ENCODE data around the gene GNB5.

Gene GNB5

DNA sequence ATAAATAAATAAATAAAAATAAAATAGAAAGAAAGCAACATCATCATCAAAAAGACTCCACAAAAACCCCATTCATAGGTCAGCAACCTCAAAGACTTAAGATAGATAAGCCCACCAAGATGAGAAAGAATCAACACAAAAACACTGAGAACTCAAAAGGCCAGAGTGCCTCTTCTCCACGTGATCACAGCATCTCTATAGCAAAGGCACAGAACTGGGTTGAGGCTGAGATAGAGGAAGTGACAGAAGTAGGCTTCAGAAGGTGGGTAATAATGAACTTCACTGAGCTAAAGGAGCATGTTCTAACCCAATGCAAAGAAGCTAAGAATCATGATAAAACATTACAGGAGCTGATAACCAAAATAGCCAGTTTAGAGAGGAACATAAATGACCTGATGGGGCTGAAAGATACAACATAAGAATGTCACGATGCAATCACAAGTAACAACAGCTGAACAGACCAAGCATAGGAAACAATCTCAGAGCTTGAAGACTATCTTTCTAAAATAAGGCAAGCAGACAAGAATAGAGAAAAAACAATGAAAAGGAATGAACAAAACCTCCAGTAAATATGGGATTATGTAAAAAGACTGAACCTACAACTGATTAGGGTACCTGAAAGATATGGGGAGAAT, 26.4 kb downstream of the GNB5 start:
- DNase-seq = no peak

DNA sequence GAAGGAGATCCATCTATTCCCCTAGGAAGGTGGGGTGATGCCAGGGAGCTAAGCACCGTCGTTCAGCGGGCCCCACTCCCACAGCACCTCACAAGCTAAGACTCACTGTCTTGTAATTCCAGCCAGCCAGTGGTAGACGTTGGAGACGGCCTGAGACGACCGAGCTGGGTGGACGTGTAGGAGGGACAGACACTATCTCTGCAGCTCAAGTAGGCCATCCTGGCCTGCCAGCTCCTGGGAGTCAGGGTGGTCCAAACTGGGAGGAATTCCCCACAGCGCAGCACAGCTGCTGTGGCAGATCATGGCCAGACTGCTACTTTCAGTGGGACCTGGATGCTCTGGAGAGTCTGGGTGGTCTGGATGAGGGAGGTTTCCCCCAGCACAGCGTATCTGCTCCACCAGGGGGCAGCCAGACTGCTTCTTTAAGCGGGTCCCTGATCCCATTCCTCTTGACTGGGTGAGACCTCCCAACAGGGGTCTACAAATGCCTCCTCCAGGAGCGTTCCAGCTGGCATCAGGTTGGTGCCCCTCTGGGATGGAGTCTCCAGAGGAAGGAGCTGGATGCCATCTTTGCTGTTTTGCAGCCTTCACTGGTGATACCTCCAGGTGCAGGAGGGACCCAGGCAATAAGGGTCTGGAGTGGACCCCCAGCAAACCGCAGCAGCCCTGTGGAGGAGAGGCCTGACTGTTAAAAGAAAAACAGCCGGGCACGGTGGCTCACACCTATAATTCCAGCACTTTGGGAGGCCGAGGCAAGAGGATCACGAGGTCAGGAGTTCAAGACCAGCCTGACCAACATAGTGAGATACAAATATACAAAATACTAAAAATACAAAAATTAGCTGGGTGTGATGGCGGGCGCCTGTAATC, 27.6 kb downstream of the GNB5 start:
- no peak for DNase-seq

DNA sequence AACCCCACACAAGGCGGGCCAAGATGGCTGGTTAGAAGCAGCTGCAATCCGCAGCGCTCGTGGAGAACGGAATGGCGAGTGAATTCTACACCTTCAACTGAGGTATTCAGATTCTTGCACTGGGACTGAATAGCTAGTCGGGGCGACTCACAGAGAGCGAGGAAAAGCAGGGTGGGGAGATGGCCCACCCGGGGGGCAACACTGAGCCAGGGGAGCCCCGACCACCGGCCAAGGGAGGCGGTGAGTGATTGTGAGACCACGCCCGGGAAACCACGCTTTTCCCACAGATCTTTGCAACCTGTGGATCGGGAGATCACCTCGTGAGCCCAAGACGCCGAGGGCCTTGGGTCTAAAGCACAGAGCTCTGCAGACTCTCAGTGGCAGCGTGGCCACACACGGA, 28.3 kb downstream of the GNB5 start:
- no peak for DNase-seq

DNA sequence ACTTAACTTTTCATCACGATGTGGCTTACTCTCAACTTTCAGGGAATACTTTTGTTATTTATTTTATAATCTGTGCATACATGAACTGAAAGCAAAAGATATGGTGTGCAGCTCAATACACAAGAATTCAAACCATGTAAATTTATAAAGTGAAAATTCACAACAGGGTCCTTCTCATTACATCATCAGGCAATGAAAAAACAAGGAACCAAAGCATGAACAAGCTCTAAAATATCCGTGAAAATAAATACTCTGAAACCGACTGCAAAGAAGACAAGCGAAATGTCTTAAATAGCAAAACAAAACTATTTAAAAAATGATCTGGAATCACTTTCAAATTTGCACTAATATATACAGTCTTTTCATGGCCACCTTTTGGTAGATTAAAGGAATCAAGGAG, 28.9 kb downstream of the GNB5 start:
- DNase-seq = no peak

DNA sequence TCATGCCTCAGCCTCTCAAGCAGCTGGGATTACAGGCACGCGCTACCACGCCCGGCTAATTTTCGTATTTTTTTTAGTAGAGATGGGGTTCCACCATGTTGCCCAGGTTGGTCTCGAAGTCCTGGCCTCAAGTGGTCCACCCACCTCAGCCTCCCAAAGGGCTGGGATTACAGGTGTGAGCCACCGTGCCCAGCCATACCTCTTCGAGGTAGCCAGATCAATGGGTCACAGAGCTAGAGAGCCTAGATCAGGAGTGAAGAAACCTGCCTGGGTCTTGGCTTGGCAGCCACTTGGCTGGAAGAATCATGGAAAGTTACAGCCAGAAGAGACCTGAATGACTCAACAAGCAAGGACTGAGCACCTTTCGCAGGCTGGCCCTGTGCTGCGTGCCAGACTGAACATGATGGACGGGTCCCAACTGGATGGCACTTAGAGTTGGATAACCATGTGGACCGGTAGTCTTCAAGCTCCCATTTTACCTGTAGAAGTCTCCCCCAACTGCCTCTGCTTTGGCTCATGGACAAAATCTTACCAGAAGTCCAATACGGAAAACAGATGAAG, 29.7 kb downstream of the GNB5 start:
- no peak for DNase-seq

DNA sequence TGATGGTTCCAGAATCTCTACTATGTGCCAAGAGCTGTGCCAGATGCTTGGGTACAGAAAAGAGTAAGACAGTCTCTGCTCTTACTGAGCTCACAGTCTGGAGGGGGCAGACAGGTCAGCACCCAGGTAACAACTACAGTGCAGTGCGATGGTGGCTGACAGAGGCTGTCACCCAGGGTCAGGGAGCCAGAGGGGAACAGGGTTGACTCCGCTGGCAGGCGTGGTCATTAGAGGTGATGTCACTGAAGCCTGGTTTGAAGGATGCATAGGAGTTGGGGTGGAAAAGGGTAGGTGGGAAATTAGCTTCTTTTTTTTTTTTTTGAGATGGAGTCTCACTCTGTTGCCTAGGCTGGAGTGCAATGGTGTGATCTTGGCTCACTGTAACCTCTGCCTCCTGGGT, 31.5 kb downstream of the GNB5 start:
- DNase-seq = no peak

DNA sequence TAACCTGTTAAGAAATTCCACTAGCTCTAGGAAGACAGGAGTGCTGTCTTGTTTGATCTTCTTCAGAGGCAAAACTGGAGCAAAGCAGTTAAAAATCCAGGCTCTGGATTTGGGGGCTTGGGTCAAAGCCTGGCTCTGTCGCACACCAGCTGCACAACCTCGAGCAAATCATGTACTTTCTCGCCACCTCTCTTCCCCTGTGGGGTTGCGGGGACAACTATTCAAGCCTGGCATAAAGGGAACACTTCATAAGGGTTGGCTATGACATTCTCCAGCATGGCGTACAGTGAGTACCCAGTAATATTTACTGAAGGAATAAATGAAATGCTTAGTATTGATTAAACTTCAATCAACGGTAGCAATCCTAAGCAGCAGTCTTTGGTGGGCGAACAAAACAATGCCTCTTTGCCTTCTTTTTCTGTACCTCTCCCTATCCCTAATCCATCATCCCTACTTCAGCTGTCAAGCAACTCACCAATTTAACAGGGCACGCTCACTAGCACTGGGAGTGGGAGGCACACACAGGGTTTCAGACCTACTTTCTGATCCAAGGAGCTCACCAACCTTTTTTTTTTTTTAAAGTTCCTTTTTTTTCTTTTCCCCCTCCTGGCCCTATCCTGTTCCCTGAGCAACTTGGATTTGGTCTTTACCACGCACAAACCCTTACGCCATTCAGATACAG, 33.0 kb downstream of the GNB5 start:
- no peak for DNase-seq

DNA sequence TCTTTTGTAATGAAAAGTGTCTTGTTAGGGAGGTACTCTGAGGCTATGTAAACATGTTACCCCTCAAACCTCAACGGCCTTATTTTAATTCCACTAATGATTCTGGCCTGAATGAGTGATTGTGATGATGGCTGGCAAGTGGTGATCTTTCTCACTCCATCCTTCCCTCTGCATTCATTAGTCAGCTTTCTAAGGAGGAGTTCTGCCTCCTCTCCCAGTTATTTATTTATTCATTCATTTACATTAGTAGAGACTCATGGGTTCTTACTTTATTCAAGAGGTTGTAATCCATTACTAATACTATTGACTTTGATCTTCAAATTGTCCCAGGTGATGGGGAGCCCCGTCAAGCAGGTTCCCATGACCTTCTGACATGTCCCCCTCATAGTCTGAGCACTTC, 35.3 kb downstream of the GNB5 start:
- no peak for DNase-seq

DNA sequence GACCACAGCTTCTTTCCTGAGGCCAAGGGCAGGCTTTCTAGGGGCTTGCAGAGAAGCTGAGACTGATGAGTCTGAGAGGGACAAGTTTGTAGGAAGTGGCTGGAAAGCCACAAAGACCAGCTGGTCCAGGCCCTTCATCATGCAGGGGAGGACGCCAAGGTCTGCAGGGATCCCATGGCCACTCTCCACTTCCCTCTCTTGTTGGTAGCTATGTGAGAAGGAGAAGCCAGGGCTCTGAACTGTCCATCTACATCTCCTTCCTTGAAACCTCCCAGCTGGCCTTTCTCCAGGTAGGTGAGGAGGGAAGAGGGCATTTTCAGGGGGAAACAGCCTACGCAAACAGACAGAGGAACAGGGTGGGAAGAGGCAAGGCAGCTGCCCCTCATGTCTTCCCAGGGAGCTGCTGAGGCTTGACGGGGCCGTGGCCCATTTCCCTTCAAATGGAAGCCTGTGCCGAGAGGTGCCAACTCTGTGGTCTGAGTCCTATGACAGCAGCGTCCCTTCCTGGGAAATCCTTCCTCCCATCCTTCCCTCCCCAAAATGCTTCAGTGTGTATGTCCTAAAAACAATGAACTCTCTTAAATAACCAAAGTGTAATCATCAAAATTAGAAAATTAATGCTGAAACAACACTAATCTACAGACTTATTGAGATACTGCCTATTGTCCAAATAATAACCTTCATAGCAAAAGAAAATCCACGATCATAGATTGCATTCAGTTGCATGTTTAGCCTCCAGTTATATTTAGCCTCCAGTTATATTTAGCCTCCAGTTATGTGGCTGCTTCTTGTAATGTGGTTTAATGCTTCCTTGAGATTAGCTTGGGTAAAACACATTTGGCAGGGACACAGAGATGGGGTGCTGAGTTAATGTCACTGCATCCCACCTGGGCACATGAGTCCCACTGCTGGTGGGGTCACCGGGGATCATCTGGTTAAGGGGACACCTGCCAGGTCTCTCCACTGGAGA, 36.0 kb downstream of the GNB5 start:
- no peak for DNase-seq

DNA sequence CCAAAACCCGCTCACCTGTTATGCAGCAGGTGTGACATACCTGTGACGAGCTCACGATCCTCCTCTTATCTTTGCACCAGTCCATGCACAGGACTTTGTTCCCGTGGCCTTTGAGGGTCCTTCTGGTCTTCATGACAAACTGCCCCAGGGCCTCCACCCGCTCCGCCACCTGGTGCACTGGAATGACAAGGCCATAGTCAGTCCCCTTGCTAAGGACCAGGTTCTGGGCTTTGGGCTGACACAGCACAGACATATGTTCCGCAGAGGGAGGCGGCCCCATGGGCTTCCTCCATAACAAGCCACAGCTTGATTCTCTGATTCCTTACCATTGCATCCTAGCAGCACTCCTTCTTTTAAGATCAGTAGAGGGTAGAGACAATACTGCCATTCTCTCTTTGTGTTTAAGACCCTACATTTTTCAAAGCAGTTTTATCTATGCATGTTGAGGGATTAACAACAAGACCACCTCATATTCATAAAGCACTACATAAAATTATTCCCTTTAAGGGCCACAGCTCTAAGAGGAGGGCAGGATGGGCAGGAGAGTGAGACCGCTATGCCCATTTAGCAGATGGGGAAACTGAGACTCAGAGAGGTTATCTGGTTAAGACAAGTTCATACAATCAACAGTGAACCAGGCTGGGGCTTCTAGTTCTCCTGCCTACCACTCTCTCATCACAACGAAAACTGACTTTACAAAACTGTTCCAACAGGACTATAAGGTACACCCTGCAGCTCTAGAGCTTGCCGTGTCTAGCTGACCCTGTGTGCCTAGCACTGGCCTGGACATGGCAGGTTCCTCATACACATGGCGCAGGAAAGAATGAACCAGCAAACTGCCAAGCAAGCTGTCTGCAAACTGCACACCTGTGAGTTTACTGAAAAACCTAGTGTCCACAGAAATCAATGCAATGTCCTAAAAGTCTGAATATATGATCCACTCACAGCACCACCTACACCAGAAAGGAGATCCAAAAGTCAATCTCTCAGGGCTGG, 37.0 kb downstream of the GNB5 start:
- no peak for DNase-seq

DNA sequence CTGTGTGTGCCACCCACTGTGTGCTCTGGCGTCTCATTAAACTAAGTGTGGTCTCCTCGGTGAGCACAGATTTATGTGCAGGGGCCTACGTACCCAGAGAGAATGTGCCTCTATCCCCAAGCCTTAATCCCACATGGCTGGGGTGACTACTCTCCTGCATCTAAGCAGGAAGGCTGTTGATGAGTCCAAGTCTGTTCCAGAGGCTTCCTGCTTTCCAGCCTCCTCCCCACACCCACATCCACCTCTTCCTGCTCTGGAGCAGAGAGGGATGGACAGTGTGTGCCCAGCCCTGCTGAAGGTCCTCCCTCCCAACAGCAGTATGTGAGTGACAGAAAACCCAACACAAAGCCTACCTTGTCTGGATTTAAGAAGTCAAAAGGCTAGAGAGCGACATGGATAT, 39.8 kb downstream of the GNB5 start:
- no peak for DNase-seq

DNA sequence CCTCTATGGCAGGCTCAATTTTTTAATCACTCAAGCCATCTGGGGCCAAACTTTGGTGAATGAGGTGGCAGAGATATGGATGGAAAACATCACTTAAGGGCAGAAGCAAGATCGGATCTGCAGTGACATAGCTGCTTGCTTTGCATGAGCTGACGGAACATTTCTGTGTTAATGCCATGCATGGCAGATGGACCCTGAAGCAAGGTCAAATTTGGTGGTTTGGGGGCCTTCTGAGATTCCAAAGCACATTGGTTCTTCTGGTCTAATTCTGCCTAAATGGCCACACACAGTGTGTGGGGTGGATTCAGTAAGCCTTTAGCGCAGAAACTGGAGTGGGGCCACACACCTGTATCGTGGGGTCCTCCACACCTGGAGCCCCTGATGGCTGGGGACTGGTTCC, 40.3 kb downstream of the GNB5 start:
- DNase-seq = no peak

DNA sequence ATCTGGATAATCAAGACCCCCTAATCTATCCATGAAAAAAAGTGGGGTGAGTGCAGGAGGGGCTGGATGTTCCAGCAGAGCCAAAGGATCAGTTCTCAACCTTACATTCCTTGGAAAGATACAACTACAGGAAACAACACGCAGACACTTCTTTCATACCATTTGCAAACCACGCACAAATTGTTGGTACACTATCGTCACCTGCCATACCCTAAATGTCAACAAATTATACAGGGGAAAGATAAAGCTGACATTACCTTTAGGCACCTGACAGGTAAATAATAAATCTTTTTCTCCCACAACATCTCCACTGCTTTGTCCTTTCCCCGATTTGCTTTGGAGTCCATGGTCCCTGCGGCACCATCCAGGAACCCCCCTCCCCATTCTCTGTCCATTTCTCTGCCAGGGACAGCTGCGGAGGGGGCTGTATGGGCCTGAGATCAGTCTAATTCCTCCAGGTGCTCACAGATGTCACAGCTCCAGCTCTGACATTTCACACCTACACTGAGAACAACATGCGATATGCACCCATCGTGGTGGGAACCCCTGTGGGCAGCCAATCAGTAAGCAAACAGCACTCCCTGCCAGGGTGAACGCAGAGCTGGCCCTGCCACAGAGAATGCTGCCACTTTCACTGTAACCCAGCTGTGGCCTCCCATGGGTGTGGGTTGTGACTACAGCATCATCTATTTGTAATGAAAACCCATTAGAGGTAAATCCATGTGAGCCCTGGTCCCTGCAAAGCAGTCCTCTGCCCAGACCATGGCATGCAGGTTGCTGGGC, 41.0 kb downstream of the GNB5 start:
- DNase-seq = no peak

DNA sequence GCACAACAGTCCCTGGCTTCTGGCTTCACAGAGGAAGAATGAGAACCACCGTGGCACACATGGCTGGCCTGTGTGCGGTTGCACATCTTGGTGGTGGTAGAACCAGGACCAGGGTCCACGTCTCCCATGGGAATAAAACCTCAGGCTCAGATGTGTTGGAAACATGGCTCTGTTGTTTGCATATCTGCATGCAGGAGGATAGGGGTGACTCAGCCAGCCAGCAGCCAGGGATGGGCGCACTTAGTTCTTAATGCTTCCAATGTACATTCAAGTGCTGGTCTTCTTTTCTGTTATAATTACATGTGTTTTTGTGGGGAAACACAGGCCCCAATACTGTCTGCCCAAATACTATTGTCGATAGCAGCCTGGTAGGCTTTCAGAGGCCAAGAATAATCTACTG, 42.8 kb downstream of the GNB5 start:
- no peak for DNase-seq

DNA sequence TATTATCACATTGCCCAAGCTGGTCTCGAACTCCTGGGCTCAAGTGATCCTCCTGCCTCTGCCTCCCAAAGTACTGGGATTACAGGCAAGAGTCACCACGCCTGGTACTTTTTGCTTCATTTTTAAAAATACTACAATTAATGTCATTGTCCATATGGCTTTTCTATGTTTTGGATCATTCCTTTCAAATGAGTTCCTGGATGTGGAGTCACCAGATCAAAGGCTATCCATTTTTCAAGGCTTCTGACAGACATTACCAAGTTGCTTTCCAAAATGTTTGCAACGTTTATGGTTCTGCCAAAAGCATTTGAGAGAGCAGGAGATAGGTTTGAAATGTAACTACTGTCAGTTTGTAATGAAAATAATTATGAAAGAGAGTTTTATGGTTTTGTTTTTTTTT, 44.4 kb downstream of the GNB5 start:
- DNase-seq = no peak

DNA sequence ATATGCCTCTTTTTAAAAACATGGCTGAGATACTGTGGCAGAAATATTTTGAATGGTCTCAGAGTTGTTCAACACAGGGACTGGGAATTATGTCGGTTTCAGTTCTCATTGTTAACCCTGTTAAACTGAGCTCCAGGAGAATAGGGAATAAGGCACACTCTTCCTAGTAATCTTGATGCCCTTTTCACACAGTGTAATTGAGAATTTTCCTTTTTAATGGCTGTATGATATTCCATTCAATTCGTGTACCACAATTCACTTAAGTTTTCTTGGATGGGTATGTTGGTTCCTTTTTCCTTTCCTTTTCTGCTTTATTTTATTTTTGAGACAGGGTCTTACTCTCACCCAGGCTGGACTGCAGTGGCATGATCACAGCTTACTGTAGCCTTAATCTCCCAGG, 44.9 kb downstream of the GNB5 start:
- DNase-seq = no peak

DNA sequence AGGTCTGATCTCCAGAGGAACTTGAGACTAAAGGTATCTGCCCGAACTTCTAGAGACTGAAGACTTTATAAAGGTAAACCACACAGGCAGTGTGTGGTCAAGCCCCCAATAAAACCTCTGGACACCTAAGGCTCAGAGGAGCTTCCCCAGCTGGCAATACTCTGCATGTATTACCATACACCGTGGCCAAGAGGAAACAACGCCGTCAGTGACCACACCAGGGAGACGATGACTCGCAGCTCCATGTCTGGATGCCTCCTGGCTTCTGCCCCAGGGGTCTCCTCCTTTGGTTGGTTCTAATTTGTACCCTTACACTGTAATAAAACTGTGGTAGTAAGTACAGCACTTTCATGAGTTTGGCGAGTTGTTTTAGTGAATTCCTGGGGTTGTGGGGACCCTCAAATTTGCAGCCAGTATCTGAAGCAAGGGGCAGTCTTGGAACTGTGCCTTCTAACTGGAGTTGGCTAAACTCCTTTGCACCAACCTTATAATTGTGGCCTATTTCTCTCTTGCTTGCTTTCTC, 46.5 kb downstream of the GNB5 start:
- DNase-seq = no peak

DNA sequence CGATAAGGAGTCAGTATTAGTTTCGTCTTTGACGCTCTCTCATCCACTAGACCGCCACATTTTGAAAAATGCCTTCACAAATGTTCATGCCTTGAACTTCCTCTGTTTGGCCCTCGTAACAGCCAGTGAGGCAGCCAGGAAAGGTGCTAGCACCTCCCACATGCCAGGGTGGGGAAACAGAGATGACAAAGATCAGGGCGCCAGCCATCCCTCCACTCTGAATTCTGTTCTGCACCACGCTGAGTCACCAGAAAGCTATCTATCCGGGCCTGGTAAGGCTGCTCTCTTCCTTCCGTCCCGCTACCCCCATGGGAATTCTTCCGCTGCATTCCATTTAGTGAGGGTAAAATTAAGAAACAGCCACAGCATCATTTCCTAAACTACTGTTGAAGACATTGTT, 47.3 kb downstream of the GNB5 start:
- DNase-seq = no peak

DNA sequence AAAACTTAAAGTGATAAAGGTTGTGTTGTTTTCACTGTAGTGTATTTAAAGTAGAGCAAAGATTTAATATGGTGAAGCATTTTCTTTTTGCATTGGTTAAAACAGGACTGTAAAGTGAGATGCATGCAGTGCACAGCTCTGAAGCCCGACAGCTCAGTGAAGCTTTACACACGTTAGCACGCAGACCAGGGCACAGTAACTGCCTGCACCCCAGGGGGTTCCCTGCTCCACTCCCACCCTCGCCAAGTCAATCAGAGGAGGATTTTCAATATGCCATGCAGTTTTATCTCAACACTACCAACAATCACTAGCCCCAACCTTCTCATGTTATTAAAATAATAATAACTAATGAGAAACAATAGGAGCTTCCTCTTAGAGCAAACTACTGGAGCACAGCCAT, 50.5 kb downstream of the GNB5 start:
- no peak for DNase-seq
